Osteoblast (primary cell): ENCODE data around the gene PEF1. TPM values are rescaled to one million over a fixed set of nuclear protein-coding genes. Genes with fewer than 3 reads are reported as not detected.

Experiments
- DNase-seq: peaks from one replicate; pipeline ENCODE4 v3.0.0; 2011; ENCODE audit warnings: low spot score, mixed read lengths; ENCODE audit not compliant: insufficient read length; ENCODE audit errors: missing footprints
- H2AFZ ChIP-seq: 2 replicates; pipeline ENCODE4 v1.6.0; 2011; ENCODE audit warnings: mild to moderate bottlenecking, low read length
- H3K27ac ChIP-seq: 2 replicates; pipeline ENCODE4 v1.5.1; 2011; ENCODE audit warnings: mild to moderate bottlenecking, low read depth, low read length, moderate library complexity
- H3K27me3 ChIP-seq: 2 replicates; pipeline ENCODE4 v1.6.0; 2012; ENCODE audit warnings: mild to moderate bottlenecking, control low read depth, inconsistent platforms, low read length, moderate library complexity; ENCODE audit not compliant: insufficient read depth
- H3K36me3 ChIP-seq: 2 replicates; pipeline ENCODE4 v1.5.1; 2011; ENCODE audit warnings: mild to moderate bottlenecking, low read length, control low read depth, moderate library complexity; ENCODE audit not compliant: insufficient read depth
- H3K4me1 ChIP-seq: 2 replicates; pipeline ENCODE4 v1.5.1; 2011; ENCODE audit warnings: mild to moderate bottlenecking, low read length, control low read depth, moderate library complexity; ENCODE audit not compliant: insufficient read depth
- H3K4me2 ChIP-seq: 2 replicates; pipeline ENCODE4 v1.6.0; 2011; ENCODE audit warnings: mild to moderate bottlenecking, low read length; ENCODE audit not compliant: insufficient read depth
- H3K4me3 ChIP-seq: fragments of 200-600 bp; sonication (generic); 3 replicates; pipeline ENCODE4 v1.5.1; 2012; ENCODE audit warnings: mild to moderate bottlenecking, low read length, inconsistent platforms; ENCODE audit not compliant: insufficient read depth
- H3K79me2 ChIP-seq: 2 replicates; pipeline ENCODE4 v1.6.0; 2012; ENCODE audit warnings: mild to moderate bottlenecking, low read length, control low read depth, inconsistent platforms; ENCODE audit not compliant: insufficient read depth
- H3K9me3 ChIP-seq: 2 replicates; pipeline ENCODE4 v1.5.1; 2011; ENCODE audit warnings: low read depth, low read length, control low read depth
- H4K20me1 ChIP-seq: 2 replicates; pipeline ENCODE4 v1.6.0; 2012; ENCODE audit warnings: mild to moderate bottlenecking, low read length, control low read depth; ENCODE audit not compliant: insufficient read depth
- CTCF ChIP-seq: IDR thresholded peaks from 2 replicates; pipeline ENCODE4 v1.5.1; 2011; ENCODE audit warnings: mild to moderate bottlenecking, low read depth, low read length, moderate library complexity; ENCODE audit errors: extremely low read depth
- total RNA-seq: library from RNA; depleted of rRNA; stranded (reverse); fragments of >200 nt; gene quantifications from 2 replicates; pipeline ENCODE4 v1.2.3, GENCODE V29; 2012

PEF1 gene
- total RNA-seq, 1 donor, result 86.5 TPM

- H2AFZ ChIP-seq, result peak overlapping the region; percentile 62
Observed at GRCh38 chr1:31617916-31618746, 26.5 kb downstream of the PEF1 start.

GRCh38 chr1:31617218-31617915 is 27.3 kb downstream of the PEF1 start, which contains the start of gene HCRTR1:
TSS of gene HCRTR1 (plus strand) at chr1:31617689. CDS start at chr1:31619193, 1,504 bp downstream.
- TF ChIP-seq CTCF, result no peak
- H3K4me1 ChIP-seq, result no peaks in the 10 kb centered on the region

More at GRCh38 chr1:31617916-31618746, 26.5 kb downstream of the PEF1 start:
- H3K4me3 ChIP-seq, result peak overlapping the region; percentile 76
- no peaks in the 10 kb centered on the region for H3K4me1 ChIP-seq
- peak overlapping the region; percentile 85 for H3K4me2 ChIP-seq
- DNase-seq, result peak; percentile 97
- H4K20me1 ChIP-seq, result no peaks in the 10 kb centered on the region
- H3K9me3 ChIP-seq, result no peaks in the 10 kb centered on the region
- no peaks in the 10 kb centered on the region for H3K79me2 ChIP-seq
- no peaks in the 10 kb centered on the region for H3K36me3 ChIP-seq
- H3K27ac ChIP-seq, result no peak overlapping the region
- TF ChIP-seq CTCF, result peak; percentile 63
- H3K27me3 ChIP-seq, result no peaks in the 10 kb centered on the region

GRCh38 chr1:31615939-31616338 is 28.7 kb downstream of the PEF1 start:
- Histone ChIP-seq H3K27me3 (no peaks in the 10 kb centered on the region), H2AFZ (no peak overlapping the region), H3K4me3 (no peak overlapping the region), H3K79me2 (no peaks in the 10 kb centered on the region), H3K4me2 (no peak overlapping the region), H3K4me1 (no peaks in the 10 kb centered on the region), H4K20me1 (no peaks in the 10 kb centered on the region), H3K9me3 (no peaks in the 10 kb centered on the region), H3K27ac (no peak overlapping the region), H3K36me3 (no peaks in the 10 kb centered on the region)
- TF ChIP-seq CTCF, result no peak
- peak; percentile 62 for DNase-seq

More at GRCh38 chr1:31617218-31617915, 27.3 kb downstream of the PEF1 start, which contains the start of gene HCRTR1:
- H3K4me2 ChIP-seq, result peak within 1 kb of the TSS; percentile 85
- no peaks in the 10 kb centered on the region for H3K27me3 ChIP-seq
- H3K27ac ChIP-seq, result no peak within 1 kb of the TSS
- no peaks in the 10 kb centered on the region for H3K79me2 ChIP-seq
- no peaks in the 10 kb centered on the region for H4K20me1 ChIP-seq
- no peaks in the 10 kb centered on the region for H3K36me3 ChIP-seq
- no peaks in the 10 kb centered on the region for H3K9me3 ChIP-seq
- peak; percentile 83 for DNase-seq
- peak within 1 kb of the TSS; percentile 76 for H3K4me3 ChIP-seq
- H2AFZ ChIP-seq, result peak within 1 kb of the TSS; percentile 62

GRCh38 chr1:31615414-31615813 is 29.3 kb downstream of the PEF1 start:
- Histone ChIP-seq H4K20me1 (no peaks in the 10 kb centered on the region), H3K27ac (no peak overlapping the region), H3K9me3 (no peaks in the 10 kb centered on the region), H3K4me1 (no peaks in the 10 kb centered on the region), H2AFZ (no peak overlapping the region), H3K27me3 (no peaks in the 10 kb centered on the region), H3K4me3 (no peak overlapping the region), H3K79me2 (no peaks in the 10 kb centered on the region), H3K4me2 (no peak overlapping the region), H3K36me3 (no peaks in the 10 kb centered on the region)
- no peak for DNase-seq
- TF ChIP-seq CTCF, result no peak
